IPS-18c (cell line): ENCODE data around the gene LRMDA.

ENCODE experiments used
- H3K4me3 ChIP-seq: 2 replicates; pipeline ENCODE4 v1.7.0; 2013; ENCODE audit warnings: low read depth, mild to moderate bottlenecking, low read length, moderate library complexity; ENCODE audit not compliant: insufficient read depth
- H3K9me3 ChIP-seq: one replicate; pipeline ENCODE4 v1.6.1; 2013; ENCODE audit warnings: mild to moderate bottlenecking, low read length, moderate library complexity; ENCODE audit not compliant: control insufficient read depth, insufficient read depth

The LRMDA gene

GRCh38 chr10:75717126-75717916 is 285.9 kb downstream of the LRMDA start:
- Histone ChIP-seq H3K9me3 (no peaks in the 10 kb centered on the region), H3K4me3 (no peak overlapping the region)

GRCh38 chr10:75718991-75719390 is 287.6 kb downstream of the LRMDA start:
- Histone ChIP-seq H3K4me3 (no peak overlapping the region), H3K9me3 (no peaks in the 10 kb centered on the region)

- H3K4me3 ChIP-seq: no peak overlapping the region
- no peaks in the 10 kb centered on the region for H3K9me3 ChIP-seq
Measured at GRCh38 chr10:75720157-75720556, 288.7 kb downstream of the LRMDA start.

GRCh38 chr10:75722020-75722419 is 290.6 kb downstream of the LRMDA start:
- H3K9me3 ChIP-seq: no peaks in the 10 kb centered on the region
- no peak overlapping the region for H3K4me3 ChIP-seq

GRCh38 chr10:75722609-75723008 is 291.2 kb downstream of the LRMDA start:
- H3K9me3 ChIP-seq: no peaks in the 10 kb centered on the region
- no peak overlapping the region for H3K4me3 ChIP-seq

GRCh38 chr10:75723319-75723980 is 292.0 kb downstream of the LRMDA start:
- H3K4me3 ChIP-seq: no peak overlapping the region
- no peaks in the 10 kb centered on the region for H3K9me3 ChIP-seq

- no peaks in the 10 kb centered on the region for H3K9me3 ChIP-seq
- H3K4me3 ChIP-seq: no peak overlapping the region
Measured at GRCh38 chr10:75724047-75724446, 292.6 kb downstream of the LRMDA start.

GRCh38 chr10:75726522-75727483 is 295.4 kb downstream of the LRMDA start:
- Histone ChIP-seq H3K4me3 (no peak overlapping the region), H3K9me3 (no peaks in the 10 kb centered on the region)

GRCh38 chr10:75730847-75731246 is 299.4 kb downstream of the LRMDA start:
- Histone ChIP-seq H3K4me3 (no peak overlapping the region), H3K9me3 (no peaks in the 10 kb centered on the region)

- Histone ChIP-seq H3K4me3 (no peak overlapping the region), H3K9me3 (no peaks in the 10 kb centered on the region)
Measured at GRCh38 chr10:75733135-75733890, 301.9 kb downstream of the LRMDA start.

GRCh38 chr10:75736151-75736640 is 304.8 kb downstream of the LRMDA start:
- H3K4me3 ChIP-seq: no peak overlapping the region
- no peaks in the 10 kb centered on the region for H3K9me3 ChIP-seq

- no peak overlapping the region for H3K4me3 ChIP-seq
- no peaks in the 10 kb centered on the region for H3K9me3 ChIP-seq
Measured at GRCh38 chr10:75736889-75737579, 305.6 kb downstream of the LRMDA start.

GRCh38 chr10:75737580-75737949 is 306.1 kb downstream of the LRMDA start:
- Histone ChIP-seq H3K9me3 (no peaks in the 10 kb centered on the region), H3K4me3 (no peak overlapping the region)

GRCh38 chr10:75738924-75739323 is 307.5 kb downstream of the LRMDA start:
- H3K4me3 ChIP-seq: no peak overlapping the region
- no peaks in the 10 kb centered on the region for H3K9me3 ChIP-seq

GRCh38 chr10:75739414-75740143 is 308.2 kb downstream of the LRMDA start:
- Histone ChIP-seq H3K9me3 (no peaks in the 10 kb centered on the region), H3K4me3 (no peak overlapping the region)

- Histone ChIP-seq H3K4me3 (no peak overlapping the region), H3K9me3 (no peaks in the 10 kb centered on the region)
Measured at GRCh38 chr10:75740541-75740940, 309.1 kb downstream of the LRMDA start.
